Keratinocyte (primary cell): ENCODE results near the gene GJC3.

Experiments
- EZH2 ChIP-seq: IDR thresholded peaks from one replicate; pipeline ENCODE4 v1.6.1; 2012; ENCODE audit warnings: inconsistent platforms, mild to moderate bottlenecking, low read length, moderate library complexity
- TF ChIP-seq, protein P1 (sequence below), 3 experiments: IDR thresholded peaks in 1 of 3; conservative IDR thresholded peaks in 1 of 3; optimal IDR thresholded peaks in 1 of 3; 2 replicates in 2 of 3; 3 replicates in 1 of 3; pipeline versions ENCODE3 to v1.5.1; 2011; ENCODE audit warnings: low read length in 3 of 3, mild to moderate bottlenecking in 3 of 3, moderate library complexity in 2 of 3, control low read depth in 1 of 3, inconsistent platforms in 1 of 3; ENCODE audit not compliant: insufficient read depth in 2 of 3; ENCODE audit errors: extremely low read depth in 1 of 3

DNA sequence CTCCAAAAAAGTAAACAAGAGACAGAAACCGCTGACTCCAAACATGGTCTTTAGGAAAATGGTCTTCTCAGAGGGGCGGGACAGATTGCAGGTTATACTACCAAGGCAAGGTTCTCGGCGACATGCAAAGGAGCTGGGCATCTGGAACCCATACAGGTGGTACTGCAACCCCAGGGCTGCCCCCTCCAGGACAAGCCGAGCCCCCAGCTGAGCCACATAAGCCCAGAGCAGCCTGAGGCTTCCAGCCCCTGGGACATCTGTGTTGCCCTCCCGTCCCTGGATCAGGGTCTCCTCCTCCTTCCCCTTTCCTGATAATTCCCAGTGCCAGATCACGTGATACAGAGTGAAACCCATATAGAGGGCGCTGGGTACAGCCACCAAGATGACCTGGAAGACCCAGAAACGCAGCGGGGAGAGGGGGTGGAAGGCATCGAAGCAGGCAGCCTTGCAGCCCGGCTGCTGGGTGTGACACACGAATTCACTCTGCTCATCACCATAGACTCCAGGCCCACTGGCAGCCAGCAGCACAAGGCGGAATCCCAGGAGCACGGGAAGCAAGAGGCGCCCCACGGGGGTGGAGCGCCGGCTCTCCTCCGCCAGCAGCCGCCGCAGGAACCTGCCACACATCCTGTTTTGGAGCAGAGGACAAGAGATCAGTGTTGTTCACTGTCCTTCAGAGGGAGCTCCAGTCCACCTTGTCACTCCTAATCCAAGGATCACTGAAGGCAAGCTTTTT lies at the start of gene GJC3:
- TF ChIP-seq, protein P1, sequence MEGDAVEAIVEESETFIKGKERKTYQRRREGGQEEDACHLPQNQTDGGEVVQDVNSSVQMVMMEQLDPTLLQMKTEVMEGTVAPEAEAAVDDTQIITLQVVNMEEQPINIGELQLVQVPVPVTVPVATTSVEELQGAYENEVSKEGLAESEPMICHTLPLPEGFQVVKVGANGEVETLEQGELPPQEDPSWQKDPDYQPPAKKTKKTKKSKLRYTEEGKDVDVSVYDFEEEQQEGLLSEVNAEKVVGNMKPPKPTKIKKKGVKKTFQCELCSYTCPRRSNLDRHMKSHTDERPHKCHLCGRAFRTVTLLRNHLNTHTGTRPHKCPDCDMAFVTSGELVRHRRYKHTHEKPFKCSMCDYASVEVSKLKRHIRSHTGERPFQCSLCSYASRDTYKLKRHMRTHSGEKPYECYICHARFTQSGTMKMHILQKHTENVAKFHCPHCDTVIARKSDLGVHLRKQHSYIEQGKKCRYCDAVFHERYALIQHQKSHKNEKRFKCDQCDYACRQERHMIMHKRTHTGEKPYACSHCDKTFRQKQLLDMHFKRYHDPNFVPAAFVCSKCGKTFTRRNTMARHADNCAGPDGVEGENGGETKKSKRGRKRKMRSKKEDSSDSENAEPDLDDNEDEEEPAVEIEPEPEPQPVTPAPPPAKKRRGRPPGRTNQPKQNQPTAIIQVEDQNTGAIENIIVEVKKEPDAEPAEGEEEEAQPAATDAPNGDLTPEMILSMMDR (optimal IDR thresholded peaks at IDR 0.05 in 1 of 3, IDR thresholded peaks at IDR 0.05 in 1 of 3, conservative IDR thresholded peaks at IDR 0.05 in 1 of 3; ENCODE audit: extremely low read depth in 1 of 3, insufficient read depth in 2 of 3, low read length in 3 of 3), result peak; percentile 23 to 69 (median 50)
- no peak for TF ChIP-seq EZH2
